Endothelial cell of umbilical vein (primary cell): ENCODE data around the gene KYNU.

Source experiments
- POLR2AphosphoS5 ChIP-seq: IDR thresholded peaks from 2 replicates; pipeline ENCODE4 v1.6.1; 2012; ENCODE audit warnings: low read depth, mild to moderate bottlenecking, control low read depth, low read length, moderate library complexity; ENCODE audit not compliant: insufficient read depth
- TF ChIP-seq, protein P1 (sequence below), 2 donors: IDR thresholded peaks; 1 replicate in 1 of 2; 2 replicates in 1 of 2; pipeline ENCODE4 v1.5.1; 2011; ENCODE audit warnings: low read length in 2 of 2, mild to moderate bottlenecking in 2 of 2, moderate library complexity in 2 of 2, control low read depth in 1 of 2, inconsistent platforms in 1 of 2, low read depth in 1 of 2; ENCODE audit not compliant: insufficient read depth in 1 of 2; ENCODE audit errors: extremely low read depth in 1 of 2
- TF ChIP-seq, protein P2 (sequence below): IDR thresholded peaks from 2 replicates; pipeline ENCODE4 v1.6.1; 2011; ENCODE audit not compliant: insufficient read depth, insufficient read length

DNA sequence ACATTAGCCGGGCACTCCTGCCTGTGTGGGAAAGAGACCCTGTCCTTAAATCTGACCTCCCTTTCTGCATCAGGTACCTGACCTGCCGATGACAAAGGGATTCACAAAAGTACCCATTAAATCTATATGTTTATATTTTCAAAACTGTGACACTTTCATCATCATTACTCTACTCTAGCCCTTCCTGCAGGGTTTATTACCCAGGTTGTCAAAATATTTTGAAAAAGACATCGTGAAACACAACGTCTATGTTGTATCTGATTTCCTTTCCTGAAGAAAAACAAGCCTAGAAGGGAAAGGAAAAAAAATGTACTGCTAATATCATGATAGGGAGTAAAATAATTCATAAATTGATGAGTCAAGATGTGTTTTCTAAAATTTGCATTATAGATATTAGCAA is 15.2 kb upstream of the KYNU start:
- TF ChIP-seq, protein P1, sequence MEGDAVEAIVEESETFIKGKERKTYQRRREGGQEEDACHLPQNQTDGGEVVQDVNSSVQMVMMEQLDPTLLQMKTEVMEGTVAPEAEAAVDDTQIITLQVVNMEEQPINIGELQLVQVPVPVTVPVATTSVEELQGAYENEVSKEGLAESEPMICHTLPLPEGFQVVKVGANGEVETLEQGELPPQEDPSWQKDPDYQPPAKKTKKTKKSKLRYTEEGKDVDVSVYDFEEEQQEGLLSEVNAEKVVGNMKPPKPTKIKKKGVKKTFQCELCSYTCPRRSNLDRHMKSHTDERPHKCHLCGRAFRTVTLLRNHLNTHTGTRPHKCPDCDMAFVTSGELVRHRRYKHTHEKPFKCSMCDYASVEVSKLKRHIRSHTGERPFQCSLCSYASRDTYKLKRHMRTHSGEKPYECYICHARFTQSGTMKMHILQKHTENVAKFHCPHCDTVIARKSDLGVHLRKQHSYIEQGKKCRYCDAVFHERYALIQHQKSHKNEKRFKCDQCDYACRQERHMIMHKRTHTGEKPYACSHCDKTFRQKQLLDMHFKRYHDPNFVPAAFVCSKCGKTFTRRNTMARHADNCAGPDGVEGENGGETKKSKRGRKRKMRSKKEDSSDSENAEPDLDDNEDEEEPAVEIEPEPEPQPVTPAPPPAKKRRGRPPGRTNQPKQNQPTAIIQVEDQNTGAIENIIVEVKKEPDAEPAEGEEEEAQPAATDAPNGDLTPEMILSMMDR (IDR thresholded peaks at IDR 0.05; ENCODE audit: extremely low read depth in 1 of 2, insufficient read depth in 1 of 2, low read depth in 1 of 2, low read length in 2 of 2) = no peak
- no peak for TF ChIP-seq POLR2AphosphoS5
- TF ChIP-seq, protein P2, sequence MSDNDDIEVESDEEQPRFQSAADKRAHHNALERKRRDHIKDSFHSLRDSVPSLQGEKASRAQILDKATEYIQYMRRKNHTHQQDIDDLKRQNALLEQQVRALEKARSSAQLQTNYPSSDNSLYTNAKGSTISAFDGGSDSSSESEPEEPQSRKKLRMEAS = no peak
